GM11168 (cell line): ENCODE measurements around the gene CERS6.

ENCODE experiments used
- in situ Hi-C: fragments of 300-500 bp; cut with MboI; formaldehyde crosslinking; loops from one replicate; pipeline ENCODE4 v1.12.0; 2022; ENCODE audit warnings: low sequenced_read_pairs; ENCODE audit not compliant: unreplicated experiment

Gene CERS6

DNA sequence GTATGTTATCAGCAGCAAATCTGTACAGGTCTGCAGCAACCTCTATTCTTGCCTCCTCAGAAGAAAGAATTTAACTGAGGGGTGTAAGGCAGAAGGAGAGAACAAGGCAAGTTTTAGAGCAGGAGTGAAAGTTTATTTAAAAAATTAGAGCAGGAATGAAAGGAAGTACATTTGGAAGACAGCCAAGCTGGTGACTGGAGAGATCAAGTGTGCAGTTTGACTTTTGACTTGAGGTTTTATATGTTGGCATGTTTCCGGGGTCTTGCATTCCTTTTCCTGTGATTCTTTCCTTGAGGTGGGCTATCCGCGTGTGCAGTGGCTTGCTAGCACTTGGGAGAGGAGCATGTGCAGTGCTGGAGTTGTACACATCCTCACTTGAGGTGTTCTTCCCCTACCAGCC lies 16.5 kb upstream of the CERS6 start:
- in situ Hi-C loops, result no loop called here

- in situ Hi-C loops, result no loop called here
Observed at GRCh38 chr2:168441214-168441872, 14.7 kb upstream of the CERS6 start.

GRCh38 chr2:168443818-168444217 lies 12.3 kb upstream of the CERS6 start:
- in situ Hi-C loops, result no loop called here

- in situ Hi-C loops, result no loop called here
Observed at GRCh38 chr2:168445960-168446359, 10.1 kb upstream of the CERS6 start.

GRCh38 chr2:168448980-168449379 lies 7.1 kb upstream of the CERS6 start:
- in situ Hi-C loops, result no loop called here

- in situ Hi-C loops, result no loop called here
Observed at GRCh38 chr2:168449419-168449818, 6.7 kb upstream of the CERS6 start.

- in situ Hi-C loops, result loop anchor here (10.0 kb wide), 1 partner anchor 255 kb away; no protein-coding TSS in a partner anchor
Observed at GRCh38 chr2:168450171-168450570, 5.9 kb upstream of the CERS6 start.

GRCh38 chr2:168450732-168451131 lies 5.3 kb upstream of the CERS6 start:
- in situ Hi-C loops, result loop anchor here (10.0 kb wide), 1 partner anchor 254 kb away; no protein-coding TSS in a partner anchor

DNA sequence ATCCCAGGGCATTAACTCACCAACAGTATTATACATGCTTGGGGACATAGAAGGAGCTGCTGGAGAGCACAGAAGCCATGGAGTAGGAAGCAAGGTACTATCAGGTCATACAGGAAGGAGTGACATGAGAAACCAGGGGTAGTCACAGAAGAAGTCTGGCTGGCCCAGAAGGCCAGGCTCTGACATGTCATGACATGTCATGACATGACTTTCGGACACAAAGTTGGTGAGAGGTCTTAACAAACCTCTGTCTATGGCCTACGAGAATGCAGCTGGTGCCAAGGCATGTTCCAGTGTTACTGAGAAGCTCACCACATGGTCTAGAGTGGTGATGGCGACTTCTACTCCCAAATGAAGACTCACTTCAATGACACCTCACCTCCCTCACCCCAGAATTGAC lies 3.3 kb upstream of the CERS6 start:
- in situ Hi-C loops, result loop anchor here (10.0 kb wide), 1 partner anchor 252 kb away; no protein-coding TSS in a partner anchor

GRCh38 chr2:168453404-168453803 lies 2.7 kb upstream of the CERS6 start:
- in situ Hi-C loops, result loop anchor here (10.0 kb wide), 1 partner anchor 251 kb away; no protein-coding TSS in a partner anchor

- in situ Hi-C loops, result loop anchor here (10.0 kb wide), 1 partner anchor 250 kb away; no protein-coding TSS in a partner anchor
Observed at GRCh38 chr2:168454737-168455644, 1.1 kb upstream of the CERS6 start.

DNA sequence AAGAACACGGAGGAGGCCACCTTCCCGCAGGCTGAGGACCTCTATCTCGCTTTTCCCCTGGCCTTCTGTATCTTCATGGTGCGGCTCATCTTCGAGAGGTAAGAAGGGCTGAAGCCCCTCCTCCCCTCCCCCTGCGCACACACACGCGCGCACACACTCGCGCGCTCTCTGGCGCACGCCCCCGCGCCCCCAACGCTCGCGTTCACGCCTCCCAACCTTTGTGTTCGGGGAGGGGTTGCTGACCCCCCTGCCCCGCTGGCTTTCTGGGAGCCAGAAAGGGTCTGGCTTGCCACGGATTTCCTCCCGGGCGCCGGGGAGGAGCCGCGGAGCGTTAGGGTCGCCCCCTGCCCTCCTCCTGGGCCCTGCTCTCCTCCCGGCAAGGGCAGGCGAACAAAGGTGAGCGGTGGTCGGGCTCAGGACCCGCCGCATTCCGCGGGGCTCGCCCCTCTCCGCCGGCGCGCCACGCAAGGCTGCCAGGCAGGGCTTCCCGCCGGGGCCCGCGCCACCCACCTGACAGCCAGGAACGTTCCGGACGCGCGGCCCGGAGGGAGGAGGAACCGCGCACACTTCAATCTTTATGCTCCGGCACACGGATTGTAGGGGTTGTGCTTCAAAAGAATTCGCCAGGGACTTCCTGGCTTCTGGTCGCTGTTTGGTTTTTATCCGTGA lies 583 bp downstream of the CERS6 start:
- in situ Hi-C loops, result loop anchor here (10.0 kb wide), 1 partner anchor 248 kb away; no protein-coding TSS in a partner anchor

DNA sequence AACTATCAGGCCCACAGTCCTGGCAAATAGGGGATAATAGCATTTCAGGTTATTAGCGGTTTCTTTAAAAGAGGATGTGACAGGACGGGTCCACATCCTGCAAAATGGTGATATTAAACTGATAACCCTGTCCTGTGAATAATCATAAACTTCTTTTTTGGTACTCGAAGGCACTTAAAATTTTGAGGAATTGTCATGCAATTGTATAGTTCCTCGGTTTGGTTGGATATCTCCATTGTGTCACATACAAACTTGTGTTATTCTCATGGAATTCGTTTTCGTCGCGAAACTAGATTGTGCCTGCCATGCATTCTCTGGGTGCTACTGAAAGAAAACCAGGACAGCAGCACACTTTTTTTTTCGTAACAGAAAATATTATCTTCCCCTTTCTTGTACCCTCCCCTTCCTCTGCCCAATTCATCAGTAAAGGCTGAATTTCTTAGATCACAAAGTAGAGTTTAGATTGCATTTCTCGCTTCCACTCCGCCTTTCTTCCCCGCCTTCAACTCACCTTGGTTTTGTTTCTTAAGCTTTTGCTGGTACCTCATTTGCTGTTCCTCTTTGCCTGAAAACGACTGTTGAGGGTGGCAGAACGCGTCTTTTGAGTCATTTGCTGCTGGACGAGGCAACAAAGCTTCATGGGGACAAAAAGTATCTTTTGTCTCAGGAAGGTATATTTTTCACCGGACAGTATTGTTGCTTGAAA lies 1.3 kb downstream of the CERS6 start:
- in situ Hi-C loops, result loop anchor here (10.0 kb wide), 1 partner anchor 247 kb away; no protein-coding TSS in a partner anchor

GRCh38 chr2:168458139-168458538 lies 2.1 kb downstream of the CERS6 start:
- in situ Hi-C loops, result loop anchor here (10.0 kb wide), 1 partner anchor 247 kb away; no protein-coding TSS in a partner anchor

- in situ Hi-C loops, result loop anchor here (10.0 kb wide), 1 partner anchor 246 kb away; no protein-coding TSS in a partner anchor
Observed at GRCh38 chr2:168459256-168459655, 3.2 kb downstream of the CERS6 start.

GRCh38 chr2:168460571-168460970 lies 4.5 kb downstream of the CERS6 start:
- in situ Hi-C loops, result no loop called here

- in situ Hi-C loops, result no loop called here
Observed at GRCh38 chr2:168461178-168461941, 5.3 kb downstream of the CERS6 start.

- in situ Hi-C loops, result no loop called here
Observed at GRCh38 chr2:168461942-168462331, 5.9 kb downstream of the CERS6 start.

- in situ Hi-C loops, result no loop called here
Observed at GRCh38 chr2:168462543-168463045, 6.5 kb downstream of the CERS6 start.
